ENCODE measurements around the gene ZNF426. TPM values are rescaled to one million over a fixed set of nuclear protein-coding genes. Genes with fewer than 3 reads are reported as not detected.

The ZNF426 gene
- total and polyA plus RNA-seq, 3 donors from 2014 or later, result 5.7 to 13.9 (median 13.8) TPM

DNA sequence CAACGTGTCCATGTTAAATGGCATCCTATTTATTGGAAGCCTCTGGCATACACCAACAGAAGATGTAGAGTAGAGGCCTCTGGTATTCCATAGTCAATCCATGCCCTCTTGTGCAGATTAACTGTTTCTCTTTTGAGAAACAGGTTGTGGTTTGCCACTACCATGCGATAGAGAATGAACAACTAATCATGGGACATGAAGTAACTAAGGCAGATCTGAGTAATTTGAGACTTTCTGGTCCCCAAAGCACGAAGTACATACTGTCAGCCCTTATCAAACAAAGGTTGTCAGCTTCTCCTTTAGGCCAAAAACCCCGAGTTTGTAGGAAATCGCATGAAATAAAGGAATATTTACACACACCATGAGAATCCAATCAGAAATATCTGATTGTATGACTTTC lies 42.3 kb upstream of the ZNF426 start:
- WGBS, 2 donors, result 79 to 82% methylated on average over 5 of the region's 5 CpGs

DNA sequence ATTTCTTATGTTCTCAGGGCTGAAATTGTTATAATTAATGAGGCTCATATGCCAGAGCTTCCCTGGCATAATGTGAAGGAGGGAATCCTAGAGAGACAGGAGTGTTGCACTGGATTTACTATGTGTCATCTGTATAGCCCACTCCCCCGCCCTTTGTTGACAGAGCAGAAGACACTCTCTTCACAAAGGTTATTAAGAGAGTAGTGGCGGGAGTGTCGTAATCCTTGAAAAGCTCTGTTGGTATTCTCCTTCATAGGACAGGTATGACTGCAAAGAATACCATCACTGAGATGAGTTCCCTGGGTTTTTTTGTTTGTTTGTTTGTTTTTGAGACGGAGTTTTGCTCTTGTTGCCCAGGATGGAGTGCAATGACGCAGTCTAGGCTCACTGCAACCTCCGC lies 31.8 kb upstream of the ZNF426 start:
- WGBS, 2 donors, result 95 to 98% methylated on average over 6 of the region's 6 CpGs
- H3K9me3 ChIP-seq, result no peaks in the 10 kb centered on the region
- no peak for DNase-seq
- H3K27me3 ChIP-seq, result no peaks in the 10 kb centered on the region
- H3K27ac ChIP-seq, result no peak overlapping the region
- no peak overlapping the region for H3K4me3 ChIP-seq
- TF ChIP-seq POLR2A (IDR thresholded peaks at IDR 0.05), result no peak
- no peaks in the 10 kb centered on the region for H3K36me3 ChIP-seq (ENCODE audit: low read depth, missing control alignments)
- H3K4me1 ChIP-seq, result no peaks in the 10 kb centered on the region
- intact Hi-C loops (cut with DNase I; ENCODE audit: low total_unique reads), result no loop called here

More for the DNA sequence above, 42.3 kb upstream of the ZNF426 start:
- Histone ChIP-seq H3K27ac (no peak overlapping the region), H3K4me1 (no peaks in the 10 kb centered on the region), H3K27me3 (no peaks in the 10 kb centered on the region), H3K9me3 (no peaks in the 10 kb centered on the region), H3K36me3 (ENCODE audit: low read depth, missing control alignments) (no peaks in the 10 kb centered on the region), H3K4me3 (no peak overlapping the region)
- TF ChIP-seq, protein P1, sequence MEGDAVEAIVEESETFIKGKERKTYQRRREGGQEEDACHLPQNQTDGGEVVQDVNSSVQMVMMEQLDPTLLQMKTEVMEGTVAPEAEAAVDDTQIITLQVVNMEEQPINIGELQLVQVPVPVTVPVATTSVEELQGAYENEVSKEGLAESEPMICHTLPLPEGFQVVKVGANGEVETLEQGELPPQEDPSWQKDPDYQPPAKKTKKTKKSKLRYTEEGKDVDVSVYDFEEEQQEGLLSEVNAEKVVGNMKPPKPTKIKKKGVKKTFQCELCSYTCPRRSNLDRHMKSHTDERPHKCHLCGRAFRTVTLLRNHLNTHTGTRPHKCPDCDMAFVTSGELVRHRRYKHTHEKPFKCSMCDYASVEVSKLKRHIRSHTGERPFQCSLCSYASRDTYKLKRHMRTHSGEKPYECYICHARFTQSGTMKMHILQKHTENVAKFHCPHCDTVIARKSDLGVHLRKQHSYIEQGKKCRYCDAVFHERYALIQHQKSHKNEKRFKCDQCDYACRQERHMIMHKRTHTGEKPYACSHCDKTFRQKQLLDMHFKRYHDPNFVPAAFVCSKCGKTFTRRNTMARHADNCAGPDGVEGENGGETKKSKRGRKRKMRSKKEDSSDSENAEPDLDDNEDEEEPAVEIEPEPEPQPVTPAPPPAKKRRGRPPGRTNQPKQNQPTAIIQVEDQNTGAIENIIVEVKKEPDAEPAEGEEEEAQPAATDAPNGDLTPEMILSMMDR (IDR thresholded peaks at IDR 0.05), result no peak
- TF ChIP-seq POLR2A (IDR thresholded peaks at IDR 0.05), result no peak
- intact Hi-C loops (cut with DNase I; ENCODE audit: low total_unique reads), result no loop called here
- DNase-seq, result no peak

DNA sequence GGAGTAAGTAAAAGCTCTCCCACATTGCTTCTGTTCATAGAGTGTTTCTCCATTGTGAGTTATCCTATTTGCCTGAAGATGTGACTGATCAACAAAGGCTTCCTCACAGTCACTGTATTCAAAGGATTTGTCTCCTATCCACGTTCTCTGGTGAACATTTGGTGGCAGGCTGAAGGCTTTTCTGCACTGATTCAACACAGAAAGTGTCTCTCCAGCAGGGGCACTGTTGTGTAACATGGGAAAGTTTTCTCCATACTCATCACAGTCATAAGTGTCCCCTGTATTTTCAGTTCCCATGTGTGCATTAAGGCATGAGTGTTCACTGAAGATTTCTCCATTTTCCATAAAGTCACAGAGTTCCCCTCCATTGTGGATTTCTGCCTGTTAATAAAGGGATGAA lies 28.3 kb upstream of the ZNF426 start:
- Histone ChIP-seq H3K27ac (no peak overlapping the region), H3K27me3 (no peaks in the 10 kb centered on the region), H3K4me3 (no peak overlapping the region), H3K9me3 (no peaks in the 10 kb centered on the region), H3K36me3 (ENCODE audit: low read depth, missing control alignments) (no peaks in the 10 kb centered on the region), H3K4me1 (no peaks in the 10 kb centered on the region)
- no peak for TF ChIP-seq POLR2A (IDR thresholded peaks at IDR 0.05)
- TF ChIP-seq, protein P1 (IDR thresholded peaks at IDR 0.05), result no peak
- 90 to 100% methylated on average over 1 of the region's 1 CpG for WGBS, 2 donors
- intact Hi-C loops (cut with DNase I; ENCODE audit: low total_unique reads), result no loop called here
- no peak for DNase-seq

DNA sequence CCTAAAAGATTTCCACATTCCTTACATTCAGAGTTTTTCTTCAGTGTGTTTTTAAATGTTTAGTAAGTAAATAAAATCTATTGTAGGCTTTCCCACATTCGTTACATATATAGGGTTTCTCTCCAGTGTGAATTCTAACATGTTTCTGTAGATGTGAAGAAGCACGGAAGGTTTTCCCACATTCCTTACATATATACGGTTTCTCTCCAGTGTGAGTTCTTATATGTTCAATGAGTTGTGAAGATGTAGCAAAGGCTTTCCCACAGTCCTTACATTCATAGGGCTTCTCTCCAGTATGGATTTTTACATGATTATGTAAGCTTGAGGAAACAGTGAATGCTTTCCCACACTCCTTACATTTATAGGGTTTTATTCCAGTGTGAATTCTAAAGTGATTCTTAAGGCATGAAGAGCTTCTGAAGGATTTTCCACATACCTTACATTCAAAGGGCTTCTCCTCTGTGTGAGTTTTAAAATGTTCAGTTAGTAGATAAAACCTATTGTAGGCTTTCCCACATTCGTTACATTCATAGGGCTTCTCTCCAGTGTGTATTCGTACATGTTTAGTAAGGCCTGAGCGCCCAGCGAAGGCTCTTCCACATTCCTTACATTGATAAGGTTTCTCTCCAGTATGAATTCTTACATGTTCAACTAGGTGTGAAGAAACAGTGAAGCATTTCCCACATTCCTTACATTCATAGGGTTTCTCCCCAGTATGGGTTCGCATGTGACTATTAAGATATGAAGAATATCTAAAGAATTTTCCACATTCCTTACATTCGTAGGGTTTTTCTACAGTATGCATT lies 27.7 kb upstream of the ZNF426 start:
- TF ChIP-seq POLR2A (IDR thresholded peaks at IDR 0.05), result no peak
- TF ChIP-seq, protein P1 (IDR thresholded peaks at IDR 0.05), result no peak
- no peaks in the 10 kb centered on the region for H3K36me3 ChIP-seq (ENCODE audit: low read depth, missing control alignments)
- WGBS, 2 donors, result 93 to 97% methylated on average over 9 of the region's 9 CpGs
- no peaks in the 10 kb centered on the region for H3K9me3 ChIP-seq
- H3K4me3 ChIP-seq, result no peak overlapping the region
- H3K27me3 ChIP-seq, result no peaks in the 10 kb centered on the region
- no peak overlapping the region for H3K27ac ChIP-seq
- intact Hi-C loops (cut with DNase I; ENCODE audit: low total_unique reads), result no loop called here
- H3K4me1 ChIP-seq, result no peaks in the 10 kb centered on the region
- DNase-seq, result no peak

DNA sequence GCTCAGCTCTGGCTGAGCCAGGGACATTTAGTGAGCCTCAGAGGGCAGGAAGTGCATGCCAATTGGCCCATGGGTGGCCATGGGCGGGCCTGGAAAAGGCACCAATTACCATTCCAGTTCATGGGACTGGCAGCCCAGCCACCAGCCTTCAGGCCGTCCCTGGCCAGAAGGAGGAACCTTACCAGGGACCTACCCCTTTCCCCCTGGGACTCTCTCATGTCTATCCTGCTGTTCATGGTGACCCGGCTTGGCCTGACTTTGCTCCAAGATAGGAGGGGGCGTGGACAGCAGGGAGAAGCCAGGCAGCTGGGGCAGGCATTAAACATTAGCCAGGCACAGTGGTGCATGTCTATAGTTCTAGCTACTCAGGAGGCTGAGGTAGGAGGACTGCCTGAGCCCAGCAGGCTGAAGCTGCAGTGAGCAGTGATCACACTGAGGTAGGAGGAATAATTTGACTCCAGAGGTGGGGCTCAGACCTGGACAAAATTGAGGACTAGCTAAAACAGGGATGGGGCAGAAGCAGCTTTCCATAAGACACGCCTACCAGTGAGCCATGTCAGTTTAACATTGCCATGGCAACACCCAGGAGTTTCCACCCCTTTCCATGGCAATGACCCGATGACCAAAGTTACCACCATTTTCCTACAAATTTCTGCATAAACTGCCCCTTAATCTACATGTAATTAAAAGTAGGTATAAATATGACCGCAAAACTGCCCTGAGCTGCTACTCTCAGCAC lies 14.3 kb upstream of the ZNF426 start:
- DNase-seq, result no peak
- no peak overlapping the region for H3K4me3 ChIP-seq
- H3K27me3 ChIP-seq, result no peaks in the 10 kb centered on the region
- WGBS, 2 donors, result 73 to 87% methylated on average over 5 to 7 of the region's 7 CpGs
- no peak for TF ChIP-seq POLR2A (IDR thresholded peaks at IDR 0.05)
- TF ChIP-seq, protein P1 (IDR thresholded peaks at IDR 0.05), result no peak
- intact Hi-C loops (cut with DNase I; ENCODE audit: low total_unique reads), result no loop called here
- no peaks in the 10 kb centered on the region for H3K36me3 ChIP-seq (ENCODE audit: low read depth, missing control alignments)
- no peaks in the 10 kb centered on the region for H3K4me1 ChIP-seq
- no peak overlapping the region for H3K27ac ChIP-seq
- peaks cover 3% of the 10 kb centered on the region for H3K9me3 ChIP-seq
